HG03460 (cell line): ENCODE data around the gene MYOCD.

Experiments
- ATAC-seq: cut with Tn5 transposase; IDR thresholded peaks from one replicate; pipeline ENCODE4 v1.9.1; 2021; ENCODE audit not compliant: unreplicated experiment

Gene MYOCD

DNA sequence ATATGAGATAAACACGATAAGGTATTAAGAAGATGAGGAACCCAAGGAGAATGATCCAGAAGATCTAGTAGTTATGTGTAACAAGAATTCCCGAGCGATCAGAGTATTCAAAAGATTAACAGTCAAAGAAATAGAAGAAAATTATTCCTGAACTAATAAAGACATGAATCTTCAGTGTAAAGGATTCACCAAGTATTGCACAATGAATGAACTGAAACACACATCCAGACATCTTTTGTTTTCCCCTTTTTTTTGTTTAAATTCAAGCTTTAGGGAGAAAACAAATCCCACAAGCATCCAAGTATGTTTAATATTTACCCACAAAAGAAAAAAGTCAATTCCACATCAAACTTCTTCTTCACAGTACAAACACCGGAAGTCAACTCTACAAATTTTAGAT is 23.7 kb upstream of the MYOCD start:
- ATAC-seq: no peak

DNA sequence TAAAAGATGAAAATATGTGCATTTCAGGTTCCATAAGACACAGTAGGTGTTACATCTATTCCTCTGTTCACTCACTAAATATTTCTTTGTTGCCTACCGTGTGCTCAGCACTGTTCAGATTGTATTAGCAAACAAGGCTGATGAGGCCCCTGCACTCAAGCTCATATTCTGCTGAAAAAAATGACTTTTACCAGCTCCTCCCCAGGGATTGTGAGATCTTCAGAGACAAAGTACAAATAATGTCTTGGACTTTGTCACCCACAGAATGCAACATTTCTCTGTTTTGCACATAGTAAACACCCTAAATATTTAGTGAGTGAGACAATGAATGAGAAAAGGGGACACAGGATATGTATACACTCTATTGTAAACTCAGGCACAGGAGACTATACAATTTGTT is 21.9 kb upstream of the MYOCD start:
- no peak for ATAC-seq

DNA sequence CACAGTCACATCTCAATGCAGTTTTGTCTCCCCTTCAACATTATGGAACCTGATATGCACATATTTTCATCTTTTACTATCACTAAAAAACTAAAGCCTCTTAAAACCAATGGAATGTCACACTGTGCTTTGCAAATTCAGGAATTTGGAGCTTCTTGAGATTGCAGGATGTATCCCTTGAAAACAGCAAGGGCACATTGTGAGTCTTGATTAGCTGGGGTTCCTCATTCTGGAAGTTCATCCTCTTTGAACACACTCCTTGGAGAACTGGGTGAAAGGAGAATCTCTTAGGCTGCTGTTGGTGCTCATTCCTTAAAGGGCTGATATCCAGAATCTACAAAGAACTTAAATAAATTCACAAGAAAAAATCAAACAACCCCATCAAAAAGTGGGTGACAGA is 21.1 kb upstream of the MYOCD start:
- ATAC-seq: no peak

DNA sequence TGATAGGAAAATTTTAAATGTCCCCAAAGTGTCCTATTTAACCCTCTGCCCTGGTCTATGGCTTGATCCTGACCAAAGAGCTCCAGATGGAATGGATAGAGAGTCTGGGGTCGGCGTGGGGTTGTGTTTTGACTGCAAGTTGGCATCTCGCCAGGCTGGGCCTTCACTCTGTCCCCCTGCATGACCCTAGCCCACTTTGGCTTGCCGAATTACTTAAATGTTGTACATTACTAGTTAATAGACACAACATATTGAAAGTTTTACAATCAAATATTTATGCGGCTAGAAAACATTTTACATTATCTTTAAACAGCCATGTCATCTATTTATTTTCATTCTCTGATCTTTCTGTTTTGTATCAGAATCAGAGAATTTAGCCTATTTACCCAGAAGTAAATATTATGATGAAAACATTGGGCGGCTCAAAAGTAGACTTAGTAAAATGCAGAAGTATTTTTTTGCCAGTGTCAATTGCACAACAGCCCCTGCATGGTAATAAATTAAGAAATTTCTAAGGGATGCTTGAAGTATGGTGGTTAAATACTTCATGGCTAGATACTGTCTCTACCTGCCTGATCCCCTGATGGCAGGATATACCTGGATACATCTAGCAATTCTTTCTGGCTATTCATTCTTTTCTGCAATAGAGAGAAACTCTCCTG is 18.8 kb upstream of the MYOCD start:
- ATAC-seq: no peak

DNA sequence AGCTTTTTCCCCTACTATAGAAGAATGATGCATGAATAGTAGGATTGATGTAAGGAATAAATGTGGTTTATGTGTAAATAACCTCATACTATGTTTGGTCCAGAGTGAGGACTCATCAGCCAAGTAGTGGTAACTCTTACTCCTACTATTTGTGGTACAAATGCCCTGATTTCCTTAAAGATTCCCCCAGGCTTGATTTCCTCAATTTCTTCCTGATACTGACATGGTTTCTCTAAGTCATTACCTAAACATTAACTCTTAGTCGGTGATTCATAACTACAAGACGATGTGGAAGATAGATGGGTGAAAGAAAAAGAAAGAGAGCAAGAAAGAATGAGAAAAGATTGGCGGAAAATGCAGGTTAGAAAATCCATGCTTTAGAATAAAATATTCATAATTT is 17.2 kb upstream of the MYOCD start:
- no peak for ATAC-seq

DNA sequence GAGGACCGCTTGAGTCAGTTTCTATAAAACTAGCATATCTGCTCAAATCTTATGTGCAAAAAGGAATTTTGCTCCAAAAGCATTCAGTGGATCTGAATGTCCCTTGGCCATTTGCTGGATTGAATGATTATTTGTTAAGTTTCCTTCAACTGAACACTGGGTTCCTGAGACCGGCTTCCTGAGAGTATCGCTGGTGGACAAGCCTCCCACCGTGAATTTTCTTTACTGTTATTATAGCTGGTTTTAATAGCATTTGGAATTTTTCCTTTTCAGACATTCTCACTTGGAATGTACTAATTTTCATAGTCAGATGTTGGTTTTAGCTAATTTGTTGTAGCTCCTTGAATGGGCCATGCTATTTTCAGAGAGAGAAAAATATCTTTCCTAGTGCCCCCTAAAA is 9.8 kb upstream of the MYOCD start:
- ATAC-seq: no peak

DNA sequence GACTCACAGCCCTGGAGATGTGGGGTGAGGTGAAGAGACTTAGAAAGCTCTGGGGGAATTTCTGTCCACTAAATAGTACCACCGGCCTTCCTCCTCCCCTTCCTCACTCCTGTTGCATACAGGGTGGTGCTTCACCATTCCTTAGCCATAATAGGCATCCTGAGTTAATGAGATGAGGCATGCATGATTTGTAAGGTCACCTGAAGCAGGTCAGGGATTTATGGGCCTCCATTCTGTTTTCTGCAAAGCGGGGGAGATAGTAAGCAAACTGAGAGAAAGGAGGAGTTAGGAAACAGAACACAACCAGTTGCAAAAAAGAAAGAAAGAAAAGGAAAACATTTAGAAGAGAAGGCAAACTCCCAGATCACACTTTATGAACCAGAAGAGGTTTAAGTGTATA is 9.3 kb upstream of the MYOCD start:
- no peak for ATAC-seq

DNA sequence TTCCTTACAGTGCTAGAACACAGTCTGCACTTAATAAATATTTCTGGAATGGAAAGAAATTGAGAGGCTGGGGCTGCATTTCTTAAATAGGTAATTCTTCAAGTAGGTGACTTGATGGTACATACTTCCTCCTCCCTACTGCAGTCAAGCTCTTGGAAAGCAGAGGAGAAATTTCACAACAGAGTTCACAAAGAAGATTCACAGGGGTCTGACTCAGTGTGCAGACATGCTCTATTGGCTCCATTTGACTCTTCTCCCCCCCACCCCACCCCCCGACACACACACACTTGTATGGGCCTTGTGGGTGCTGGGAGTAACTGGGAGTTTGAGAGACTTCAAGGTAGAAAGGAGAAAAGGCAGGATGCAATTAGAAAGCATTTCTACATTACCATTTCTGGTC is 6.2 kb upstream of the MYOCD start:
- no peak for ATAC-seq

DNA sequence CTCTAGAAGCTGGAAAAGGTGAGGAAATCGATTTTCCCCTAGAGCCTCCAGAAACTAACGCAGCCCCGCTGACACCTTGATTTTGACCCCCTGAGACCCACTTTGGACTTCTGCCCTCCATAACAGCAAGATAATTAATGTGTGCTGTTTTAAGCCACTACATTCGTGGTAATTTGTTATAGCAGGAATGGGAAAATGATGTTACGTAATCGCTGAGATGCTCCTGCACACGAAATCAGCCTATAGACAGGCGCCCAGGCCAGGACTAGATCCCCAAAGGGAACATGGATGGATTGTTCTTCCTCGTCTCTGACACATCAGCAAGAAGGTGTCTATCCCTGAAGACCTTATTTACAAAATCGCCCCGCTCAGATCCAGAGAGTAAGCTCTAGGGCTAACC is 1.4 kb upstream of the MYOCD start:
- ATAC-seq: no peak

DNA sequence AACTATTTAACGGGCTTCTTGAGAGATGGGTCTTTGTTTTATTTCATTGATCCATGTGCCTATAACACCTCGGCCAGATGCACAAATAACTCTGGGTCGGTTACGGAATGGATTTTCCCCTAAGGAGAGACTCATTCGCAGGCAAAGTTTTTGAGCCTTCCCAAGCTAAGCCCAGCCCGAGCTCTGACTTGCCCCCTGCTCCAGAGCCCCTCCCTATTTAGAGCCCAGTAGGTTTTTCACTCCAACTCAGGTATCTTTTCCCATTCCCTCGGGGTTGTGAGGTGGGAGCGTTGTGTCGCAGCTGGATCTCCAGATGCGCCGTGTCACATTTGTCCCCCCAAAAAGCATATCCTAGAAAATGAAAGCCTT is 812 bp upstream of the MYOCD start:
- ATAC-seq: no peak

DNA sequence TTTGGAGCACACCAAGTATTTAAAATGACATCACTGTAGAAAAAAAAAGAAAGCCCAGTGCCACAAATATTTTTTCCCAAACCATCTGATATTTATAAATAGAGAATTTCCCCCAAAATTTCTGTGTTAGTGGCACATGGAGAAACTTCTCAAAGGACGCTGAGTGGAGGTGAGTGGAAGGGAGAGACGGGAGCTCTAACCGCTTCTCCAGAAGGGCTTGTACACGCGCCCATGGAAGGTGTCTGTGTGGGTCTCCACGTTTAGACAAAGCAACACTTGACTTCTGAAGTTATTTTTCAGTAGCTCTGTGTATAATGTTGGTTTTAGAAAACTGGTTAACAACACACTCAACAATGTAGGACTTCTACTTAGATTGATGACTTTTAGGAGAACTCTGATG is 1.0 kb downstream of the MYOCD start:
- no peak for ATAC-seq

DNA sequence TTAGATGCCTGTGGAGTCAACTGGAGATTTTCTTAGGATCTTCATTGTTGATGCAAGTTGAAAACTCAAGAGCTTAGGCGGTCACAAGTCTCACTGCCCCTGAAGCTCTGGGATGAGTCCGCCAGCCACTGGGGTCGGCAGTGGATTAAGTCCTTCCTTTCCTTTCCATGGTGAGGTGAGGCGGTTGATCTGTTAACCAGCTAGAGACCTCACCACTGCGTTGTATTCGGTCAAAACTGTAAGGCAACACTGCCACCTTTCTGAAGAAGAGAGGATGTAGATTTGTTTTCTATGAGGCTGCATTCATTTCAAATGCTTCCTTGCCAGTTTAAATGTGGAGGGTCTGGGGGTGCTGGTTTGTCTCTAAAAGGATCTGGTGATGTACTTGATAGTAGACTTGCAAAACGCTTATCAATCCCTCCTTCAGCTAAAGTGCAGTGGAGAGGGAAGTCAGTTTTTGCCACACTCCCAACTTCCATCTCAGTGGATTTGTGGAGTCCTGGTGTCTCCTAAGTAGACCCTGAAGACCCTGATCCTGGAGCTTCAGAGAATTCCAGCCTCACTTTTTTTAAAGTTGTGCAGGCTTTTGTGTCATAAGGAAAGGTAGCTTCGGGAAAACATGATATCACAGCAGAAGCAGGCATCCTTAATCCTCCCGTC is 1.7 kb downstream of the MYOCD start:
- no peak for ATAC-seq

DNA sequence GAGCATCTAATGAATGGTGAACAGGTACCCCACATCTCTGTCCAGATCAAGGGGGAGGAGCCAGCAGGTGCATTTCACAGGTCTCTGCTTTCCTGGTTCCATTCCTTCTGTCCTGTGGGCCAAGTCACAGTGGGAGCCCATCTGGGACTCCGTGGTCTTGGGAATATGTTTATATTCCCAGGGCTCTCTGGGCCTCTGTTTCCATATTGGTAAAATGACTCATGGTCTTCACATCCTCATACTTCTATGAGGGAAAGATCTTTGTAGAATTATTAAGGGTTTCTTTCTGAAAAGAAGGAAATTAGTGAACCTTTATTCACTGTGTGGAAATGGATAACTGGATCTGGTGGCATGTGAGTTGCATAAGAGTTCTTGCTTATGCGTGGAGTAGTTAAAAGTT is 6.2 kb downstream of the MYOCD start:
- no peak for ATAC-seq

DNA sequence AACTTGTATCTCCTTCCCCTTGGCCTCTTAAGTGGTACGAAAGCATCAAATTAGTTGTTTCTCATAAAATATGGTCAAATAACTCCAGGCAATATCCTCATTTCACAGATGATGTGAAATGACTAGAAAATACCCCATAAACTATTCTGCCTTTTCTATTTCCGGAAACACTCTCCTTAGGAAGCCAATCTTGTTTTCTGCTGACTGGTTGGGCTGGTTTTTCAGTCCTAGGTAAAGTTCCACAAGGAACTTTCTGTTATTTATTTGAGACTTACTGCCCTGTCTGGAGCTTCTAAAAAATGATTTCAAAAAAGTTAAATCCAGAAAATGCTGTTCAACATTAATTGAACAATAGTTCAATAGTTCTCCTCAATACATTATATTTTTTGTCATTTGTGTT is 7.3 kb downstream of the MYOCD start:
- no peak for ATAC-seq

DNA sequence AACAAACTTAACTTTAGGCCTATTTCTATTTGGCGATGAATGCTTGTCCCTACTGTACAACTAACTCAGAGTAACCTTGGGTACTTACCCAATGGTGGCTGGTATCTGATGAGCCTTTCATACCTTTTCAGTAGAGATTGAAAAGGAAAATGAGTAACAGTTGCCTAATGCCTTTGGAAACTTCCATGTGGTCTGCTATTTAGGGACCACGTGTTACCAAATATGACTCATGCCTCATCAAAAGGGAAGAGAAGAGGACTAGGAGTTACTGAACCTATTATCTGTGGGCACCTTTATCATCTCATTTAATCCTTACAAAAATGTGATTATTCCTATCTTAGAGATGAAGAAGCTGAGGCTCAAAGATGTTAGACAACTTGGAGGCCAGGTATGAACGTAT is 8.1 kb downstream of the MYOCD start:
- ATAC-seq: no peak

DNA sequence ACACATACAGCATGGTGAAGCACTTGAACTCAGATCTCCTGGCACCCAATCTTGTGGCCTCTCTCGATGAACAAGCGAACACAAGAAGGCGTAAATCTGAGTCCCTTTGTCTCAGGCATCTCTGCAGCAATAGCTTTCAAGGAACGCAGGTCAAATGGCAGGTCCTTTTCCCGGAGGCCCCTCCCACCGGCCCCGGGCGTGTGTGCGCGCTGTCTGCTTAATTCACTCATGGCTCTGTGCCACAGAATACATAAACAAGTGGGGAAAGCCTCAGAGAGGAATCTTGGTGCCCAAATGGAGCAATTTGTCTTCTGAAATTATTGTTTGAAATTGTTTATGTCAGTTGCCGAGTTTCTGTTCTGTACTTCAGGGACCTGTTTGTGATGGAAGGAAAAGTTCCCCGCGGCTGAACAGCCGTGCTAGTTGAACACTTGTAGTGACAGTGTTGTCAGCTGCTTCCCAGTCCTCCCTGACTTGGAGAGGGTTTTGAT is 14.8 kb downstream of the MYOCD start:
- ATAC-seq: no peak

DNA sequence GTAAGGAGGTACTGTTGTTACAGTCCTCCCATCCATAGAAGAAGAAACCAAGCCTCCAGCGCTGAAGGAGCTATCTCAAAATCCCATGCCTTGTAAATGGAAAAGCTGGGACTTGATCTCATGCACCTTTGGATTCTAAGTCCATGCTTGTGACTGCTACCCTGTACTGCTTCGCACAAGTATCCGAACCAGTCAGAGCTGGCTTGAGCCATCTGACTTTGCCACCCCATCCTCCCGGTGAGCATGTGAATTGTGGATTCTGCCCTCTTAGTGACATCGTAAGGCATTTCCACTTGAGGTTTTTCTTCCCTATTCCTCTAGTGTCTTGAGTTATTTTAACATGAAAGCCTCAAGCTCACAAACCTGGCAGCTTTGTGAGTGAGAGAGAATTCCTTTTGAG is 15.3 kb downstream of the MYOCD start:
- no peak for ATAC-seq

DNA sequence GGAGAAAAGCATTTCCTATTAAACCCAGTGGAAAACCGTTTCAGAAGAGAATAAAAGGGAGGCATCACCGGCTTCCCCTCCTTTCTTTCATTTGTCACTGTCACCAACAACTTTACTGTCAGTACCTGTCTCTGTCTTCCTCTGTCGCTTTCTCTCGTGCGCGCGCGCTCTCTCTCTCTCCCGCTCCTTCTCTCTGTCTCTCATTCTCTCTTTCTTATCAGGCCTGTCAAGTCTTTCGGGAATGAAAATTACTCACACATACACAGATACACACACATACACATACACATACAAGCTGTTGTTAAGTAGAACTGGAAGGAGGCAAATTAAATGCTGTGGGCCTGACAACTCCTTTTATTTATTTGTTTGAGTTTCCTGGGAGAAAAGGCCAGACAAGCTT is 17.6 kb downstream of the MYOCD start:
- ATAC-seq: no peak

DNA sequence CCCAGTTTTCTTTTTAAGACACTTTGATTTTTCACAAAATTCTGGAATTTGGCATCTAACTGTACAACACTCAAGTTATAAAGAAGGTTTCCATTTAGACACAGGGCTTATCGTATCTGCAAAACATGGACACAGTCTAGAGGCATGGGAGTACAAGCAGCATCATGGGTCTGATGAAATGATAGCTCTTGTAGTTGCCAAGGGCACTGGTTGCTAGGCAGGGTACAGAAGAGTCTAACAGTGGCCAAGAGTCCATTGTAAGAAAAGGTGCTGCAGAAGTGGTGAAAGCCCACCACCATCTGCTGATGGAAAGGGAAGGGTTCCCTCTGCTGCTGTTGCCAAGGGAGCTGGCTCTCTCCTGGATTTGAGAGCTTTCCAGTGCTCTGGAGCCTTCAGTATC is 20.8 kb downstream of the MYOCD start:
- no peak for ATAC-seq

DNA sequence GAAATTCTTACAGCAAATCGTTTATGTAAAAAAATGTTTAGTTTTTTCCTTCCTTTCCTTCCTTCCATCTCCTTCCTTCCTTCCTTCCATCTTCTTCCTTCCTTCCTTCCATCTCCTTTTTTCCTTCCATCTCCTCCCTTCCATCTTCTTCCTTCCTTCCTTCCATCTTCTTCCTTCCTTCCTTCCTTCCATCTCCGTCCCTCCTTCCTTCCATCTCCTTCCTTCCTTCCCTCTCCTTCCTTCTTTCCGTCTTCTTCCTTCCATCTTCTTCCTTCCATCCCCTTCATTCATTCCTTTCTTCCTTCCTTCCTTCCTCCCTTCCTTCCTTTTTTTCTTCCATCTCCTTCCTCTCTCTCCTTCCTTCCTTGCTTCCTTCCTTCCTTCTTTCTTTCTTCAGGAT is 22.7 kb downstream of the MYOCD start:
- no peak for ATAC-seq

DNA sequence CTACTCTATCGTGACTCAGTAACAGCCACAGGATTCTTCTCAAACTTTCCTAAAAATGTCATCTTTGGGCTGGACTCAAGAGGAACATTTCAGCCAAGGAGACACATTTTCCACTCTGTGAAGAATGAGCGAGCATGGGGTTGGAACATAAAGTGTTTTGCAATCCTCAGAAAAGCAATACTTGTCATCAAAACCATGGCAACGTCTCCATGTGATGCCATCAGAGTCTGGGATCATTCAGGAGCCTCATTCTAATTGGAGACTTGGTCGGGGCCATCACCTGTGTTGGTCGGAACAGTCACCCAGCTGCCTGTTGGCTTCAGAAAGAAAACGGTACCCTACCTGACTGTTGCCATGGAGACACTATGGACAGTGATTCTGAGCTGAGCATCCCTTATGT is 25.5 kb downstream of the MYOCD start:
- no peak for ATAC-seq

DNA sequence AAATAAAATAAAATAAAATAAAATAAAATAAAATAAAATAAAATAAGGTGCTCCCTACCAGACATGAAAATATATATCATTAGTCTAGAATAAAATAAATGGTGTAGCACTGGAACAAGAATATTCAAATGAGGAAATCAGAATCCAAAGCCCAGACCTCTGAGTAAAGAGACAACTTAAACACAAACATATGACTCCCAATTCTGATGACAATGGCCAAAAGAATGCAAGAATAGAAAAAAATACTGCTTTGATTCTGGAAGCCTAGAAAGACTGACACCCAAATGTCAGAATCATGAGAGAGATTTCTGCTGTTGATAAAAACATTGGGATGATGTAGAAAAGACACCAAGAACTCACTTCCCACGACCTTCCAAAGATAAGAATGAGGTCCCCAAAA is 27.9 kb downstream of the MYOCD start:
- ATAC-seq: no peak

DNA sequence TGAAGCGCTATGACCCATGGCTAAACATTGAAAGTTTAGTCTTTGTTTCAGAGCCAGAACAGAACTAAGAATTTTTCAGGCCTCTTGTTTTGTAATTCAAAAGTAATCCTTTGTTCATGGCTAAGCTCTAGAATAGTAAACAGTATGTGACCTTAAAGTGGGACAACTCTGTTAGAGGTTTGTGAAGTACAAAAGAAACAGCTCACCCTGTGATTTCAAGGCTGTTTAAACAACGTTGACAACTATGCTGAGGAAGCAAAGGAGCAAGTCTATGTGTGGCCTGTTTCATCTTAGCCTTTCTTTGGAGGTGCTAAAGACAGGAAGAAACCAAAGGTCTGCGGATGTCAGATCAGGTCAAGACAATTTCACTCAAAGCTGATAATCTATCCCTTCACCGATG is 40.4 kb downstream of the MYOCD start:
- no peak for ATAC-seq
